GM12878 (cell line): Measurements from ENCODE around the gene OR5AU1. TPM values are rescaled to one million over a fixed set of nuclear protein-coding genes. Genes with fewer than 3 reads are reported as not detected.

ENCODE experiments used
- ATAC-seq: fragments of 200-7000 bp; cut with Tn5 transposase; 3 replicates; pipeline ENCODE4 v1.9.1; 2020; ENCODE audit warnings: mild to moderate bottlenecking, moderate library complexity
- BruUV-seq: library from RNA; stranded (reverse); fragments of 400-500 nt; replicated peaks from 2 replicates; lab custom pipeline; 2021; lab: Mats Ljungman, UMichigan
- CTCF ChIA-PET: fragments of 300-600 bp; sonication (Branson Sonifier 250); formaldehyde crosslinking; extraction: SDS; loops from one replicate; lab custom pipeline; 2021; ENCODE audit warnings: inconsistent platforms; lab: Yijun Ruan, JAX
- POLR2A ChIA-PET: fragments of 350-600 bp; formaldehyde crosslinking; extraction: SDS; loops from one replicate; lab custom pipeline; 2021; ENCODE audit warnings: inconsistent platforms; lab: Charles Lee
- RAD21 ChIA-PET: fragments of 300-600 bp; sonication (Branson Sonifier 250); formaldehyde crosslinking; loops from one replicate; lab custom pipeline; 2023; ENCODE audit warnings: antibody characterized with exemption; ENCODE audit not compliant: unreplicated experiment; lab: Charles Lee
- SMC1A ChIA-PET: fragments of 300-600 bp; sonication (Branson Sonifier 250); formaldehyde crosslinking; loops from one replicate; lab custom pipeline; 2023; ENCODE audit not compliant: unreplicated experiment, uncharacterized antibody; lab: Charles Lee
- DNase-seq: peaks from one replicate; pipeline ENCODE4 v3.0.0-alpha.2; 2011; ENCODE audit warnings: low read depth, low spot score
- FAIRE-seq: peaks from 3 replicates; lab custom pipeline; 2011; peaks lifted over from hg19 to GRCh38; lab: Jason Lieb, UNC
- H2AFZ ChIP-seq: 2 replicates; pipeline ENCODE4 v1.6.0; 2011; ENCODE audit warnings: low read depth, low read length, control low read depth; ENCODE audit not compliant: control insufficient read depth
- H3K27ac ChIP-seq: 2 replicates; pipeline ENCODE4 v1.5.1; 2011; ENCODE audit warnings: control low read depth; ENCODE audit not compliant: control insufficient read depth, insufficient read depth
- H3K27me3 ChIP-seq, 2 experiments: replicated peaks in 1 of 2; 2 replicates each; pipeline versions ENCODE4 v1.6.0 to v1.6.1; 2011; ENCODE audit warnings: low read length in 1 of 2; ENCODE audit not compliant: control insufficient read depth in 2 of 2, insufficient read depth in 2 of 2
- H3K36me3 ChIP-seq, 2 experiments: 2 replicates each; pipeline ENCODE4 v1.5.1; 2011; ENCODE audit warnings: low read length in 1 of 2; ENCODE audit not compliant: control insufficient read depth in 2 of 2, insufficient read depth in 2 of 2
- H3K4me1 ChIP-seq: 2 replicates; pipeline ENCODE4 v1.6.1; 2011; ENCODE audit warnings: mild to moderate bottlenecking, low read length, moderate library complexity, mixed read lengths; ENCODE audit not compliant: control insufficient read depth, insufficient read depth
- H3K4me2 ChIP-seq: 2 replicates; pipeline ENCODE4 v1.6.0; 2011; ENCODE audit warnings: control low read depth; ENCODE audit not compliant: control insufficient read depth, insufficient read depth
- H3K4me3 ChIP-seq: fragments of 200-600 bp; sonication (generic); 2 replicates; pipeline ENCODE4 v1.5.1; 2016
- H3K79me2 ChIP-seq: 2 replicates; pipeline ENCODE4 v1.6.0; 2011; ENCODE audit warnings: low read length; ENCODE audit not compliant: control insufficient read depth, insufficient read depth
- H3K9ac ChIP-seq: 2 replicates; pipeline ENCODE4 v1.8.0; 2011; ENCODE audit warnings: low read length, control low read depth, mixed read lengths; ENCODE audit not compliant: control insufficient read depth, insufficient read depth
- H3K9me3 ChIP-seq: replicated peaks from 3 replicates; pipeline ENCODE4 v1.5.1; 2011; ENCODE audit warnings: mild to moderate bottlenecking, low read length; ENCODE audit not compliant: control insufficient read depth, insufficient read depth
- H4K20me1 ChIP-seq: 2 replicates; pipeline ENCODE4 v1.6.0; 2011; ENCODE audit not compliant: control insufficient read depth, insufficient read depth
- BCLAF1 ChIP-seq: fragments of 450-650 bp; IDR thresholded peaks from 2 replicates; pipeline ENCODE4 v1.6.1; 2017; ENCODE audit warnings: antibody characterized with exemption, mild to moderate bottlenecking, moderate library complexity
- CBFB ChIP-seq: IDR thresholded peaks from 2 replicates; pipeline ENCODE4 v1.6.1; 2016; ENCODE audit warnings: antibody characterized with exemption, low read depth
- ETV6 ChIP-seq, 2 experiments: fragments of 450-650 bp in 1 of 2; IDR thresholded peaks in 1 of 2; conservative IDR thresholded peaks in 1 of 2; 2 replicates each; pipeline ENCODE4 v1.6.1; 2014; ENCODE audit warnings: antibody characterized with exemption in 1 of 2, borderline replicate concordance in 1 of 2, low read depth in 1 of 2, mild to moderate bottlenecking in 1 of 2, moderate library complexity in 1 of 2
- FOS ChIP-seq: IDR thresholded peaks from 3 replicates; pipeline ENCODE4 v1.6.1; 2011; ENCODE audit warnings: borderline replicate concordance; ENCODE audit not compliant: insufficient read length; ENCODE audit errors: extremely low read depth
- NFYA ChIP-seq: IDR thresholded peaks from 2 replicates; pipeline ENCODE4 v1.6.1; 2011; ENCODE audit warnings: low read depth, mild to moderate bottlenecking, low read length, improper control_type of control experiment, borderline replicate concordance
- RCOR1 ChIP-seq: conservative IDR thresholded peaks from 2 replicates; pipeline ENCODE4 v1.6.1; 2012; ENCODE audit warnings: low read depth, low read length, improper control_type of control experiment
- SPI1 ChIP-seq: IDR thresholded peaks from 2 replicates; pipeline ENCODE4 v1.6.1; 2011; ENCODE audit warnings: low read depth, mild to moderate bottlenecking, low read length, moderate library complexity, borderline replicate concordance; ENCODE audit not compliant: insufficient read depth
- TAF1 ChIP-seq: IDR thresholded peaks from 2 replicates; pipeline ENCODE4 v1.6.1; 2011; ENCODE audit warnings: mild to moderate bottlenecking, low read depth, low read length, borderline replicate concordance
- TCF7 ChIP-seq: IDR thresholded peaks from 2 replicates; pipeline ENCODE4 v1.6.1; 2014; ENCODE audit warnings: antibody characterized with exemption, borderline replicate concordance
- YBX1 ChIP-seq: fragments of 450-650 bp; IDR thresholded peaks from 2 replicates; pipeline ENCODE4 v1.6.1; 2016; ENCODE audit warnings: antibody characterized with exemption
- ZBTB40 ChIP-seq: fragments of 450-650 bp; IDR thresholded peaks from 2 replicates; pipeline ENCODE4 v1.6.1; 2016; ENCODE audit warnings: mild to moderate bottlenecking, moderate library complexity, borderline replicate concordance
- ZNF207 ChIP-seq: fragments of 450-650 bp; IDR thresholded peaks from 2 replicates; pipeline ENCODE4 v1.6.1; 2014; ENCODE audit warnings: antibody characterized with exemption, mild to moderate bottlenecking, borderline replicate concordance
- ZNF622 ChIP-seq: fragments of 450-650 bp; IDR thresholded peaks from 2 replicates; pipeline ENCODE4 v1.6.1; 2017; ENCODE audit warnings: mild to moderate bottlenecking, inconsistent platforms
- WGBS: methylation state at CpG from one replicate; pipeline ENCODE4 v1.1.6; 2016; ENCODE audit warnings: low lambda C conversion rate; ENCODE audit not compliant: insufficient replicate concordance, insufficient coverage; ENCODE audit errors: missing lambda C conversion rate; 5-methylcytosine and 5-hydroxymethylcytosine counted together
- in situ Hi-C: fragments of 300-500 bp; cut with MboI; formaldehyde crosslinking; loops from 9 replicates; pipeline ENCODE4 v1.14.3; 2018; ENCODE audit warnings: mixed read lengths
- intact Hi-C: fragments of 100-400 bp; cut with micrococcal nuclease; formaldehyde crosslinking; loops from one replicate; pipeline ENCODE4 v1.14.2; 2022; ENCODE audit not compliant: unreplicated experiment
- polyA plus RNA-seq, 11 experiments: library from polyadenylated mRNA; depleted of rRNA in 4 of 11; unstranded in 6 of 11; stranded (reverse) in 5 of 11; fragments of >200 nt; fragmentation: Nextera tagmentation in 4 of 11; fragmentation: Illumina TruSeq in 1 of 11; extraction: Ambion mirVana in 4 of 11; extraction: Trizol in 1 of 11; gene quantifications; 1 replicate in 1 of 11; 2 replicates in 10 of 11; pipeline versions ENCODE4 v1.2.1 to v1.2.3, GENCODE V29; 2011 to 2016; ENCODE audit warnings: inconsistent platforms in 2 of 11, missing spikeins in 2 of 11, low read depth in 1 of 11
- total RNA-seq, 4 experiments: library from RNA; depleted of rRNA in 3 of 4; stranded (reverse); fragments of >200 nt in 3 of 4; fragmentation: Illumina TruSeq in 1 of 4; extraction: Trizol in 1 of 4; gene quantifications; 2 replicates each; pipeline versions ENCODE4 v1.2.1 to v1.2.3, GENCODE V29; 2013 to 2021
- TF ChIP-seq, protein P1 (sequence below): IDR thresholded peaks from 2 replicates; pipeline ENCODE4 v1.6.1; 2012; ENCODE audit warnings: low read length, inconsistent platforms

Gene OR5AU1
- total and polyA plus RNA-seq, 10 of the 15 experiments (the other 5 are each of a cell fraction or from before 2014, with no cell fraction given): not detected

- POLR2A ChIA-PET: interaction anchor here (0.6 to 1.6 kb wide), 3 partner anchors 38 to 239 kb away, joined by 4 to 6 read pairs (median 5); no protein-coding TSS in a partner anchor
- no peak for TF ChIP-seq NFYA
- TF ChIP-seq YBX1: no peak
- TF ChIP-seq ZNF622: no peak
- no peak for TF ChIP-seq ZBTB40
- no peak for TF ChIP-seq FOS
- TF ChIP-seq, protein P1, sequence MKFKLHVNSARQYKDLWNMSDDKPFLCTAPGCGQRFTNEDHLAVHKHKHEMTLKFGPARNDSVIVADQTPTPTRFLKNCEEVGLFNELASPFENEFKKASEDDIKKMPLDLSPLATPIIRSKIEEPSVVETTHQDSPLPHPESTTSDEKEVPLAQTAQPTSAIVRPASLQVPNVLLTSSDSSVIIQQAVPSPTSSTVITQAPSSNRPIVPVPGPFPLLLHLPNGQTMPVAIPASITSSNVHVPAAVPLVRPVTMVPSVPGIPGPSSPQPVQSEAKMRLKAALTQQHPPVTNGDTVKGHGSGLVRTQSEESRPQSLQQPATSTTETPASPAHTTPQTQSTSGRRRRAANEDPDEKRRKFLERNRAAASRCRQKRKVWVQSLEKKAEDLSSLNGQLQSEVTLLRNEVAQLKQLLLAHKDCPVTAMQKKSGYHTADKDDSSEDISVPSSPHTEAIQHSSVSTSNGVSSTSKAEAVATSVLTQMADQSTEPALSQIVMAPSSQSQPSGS: peak; percentile 76
- TF ChIP-seq CBFB: no peak
- no peak for TF ChIP-seq RCOR1
- no peak for TF ChIP-seq SPI1
- no peak for TF ChIP-seq ETV6 (conservative IDR thresholded peaks at IDR 0.05 in 1 of 2, IDR thresholded peaks at IDR 0.05 in 1 of 2; ENCODE audit: borderline replicate concordance in 1 of 2, low read depth in 1 of 2)
- no peak for TF ChIP-seq ZNF207
- TF ChIP-seq BCLAF1: no peak
- TF ChIP-seq TCF7: no peak
- no peak for TF ChIP-seq TAF1
Observed at GRCh38 chr14:21109377-21110138, 46.3 kb downstream of the OR5AU1 start.

More at GRCh38 chr14:21109377-21110138, 46.3 kb downstream of the OR5AU1 start:
- Histone ChIP-seq H3K36me3 (no peaks in the 10 kb centered on the region), H3K9me3 (no peaks in the 10 kb centered on the region; the same call in 2 of the 3 replicates), H3K4me3 (no peak overlapping the region), H3K27me3 (no peaks in the 10 kb centered on the region), H3K9ac (no peak overlapping the region), H3K79me2 (no peaks in the 10 kb centered on the region), H3K4me2 (peak overlapping the region; percentile 53), H2AFZ (peak overlapping the region; percentile 16), H3K27ac (peak overlapping the region; percentile 52), H4K20me1 (no peaks in the 10 kb centered on the region), H3K4me1 (peaks cover 30% of the 10 kb centered on the region)
- RAD21 ChIA-PET: interaction anchor here (1.2 to 3.3 kb wide), 4 partner anchors 17 to 95 kb away, joined by 4 to 13 read pairs (median 8); partner anchors contain the start of gene ARHGEF40
- CTCF ChIA-PET: interaction anchor here (0.8 to 10.6 kb wide), 8 partner anchors 8 to 417 kb away, joined by 3 to 253 read pairs (median 9); partner anchors contain the start of genes SALL2 and TMEM253
- peak; percentile 57 for DNase-seq
- SMC1A ChIA-PET: interaction anchor here (0.6 to 8.3 kb wide), 11 partner anchors 10 to 272 kb away, joined by 3 to 78 read pairs (median 3); no protein-coding TSS in a partner anchor
- WGBS: 33% methylated on average over 6 of the region's 6 CpGs
- in situ Hi-C loops: no loop called here
- BruUV-seq: no TSS peak
- peak; percentile 85 for ATAC-seq
- intact Hi-C loops: no loop called here
- no peak for FAIRE-seq
